NCI-H2107 (cell line): Measurements from ENCODE around the gene PDLIM5.

ENCODE experiments used
- DNase-seq: peaks from one replicate; lab custom pipeline; 2025; lab: John Stamatoyannopoulos, UW

PDLIM5 gene

GRCh38 chr4:94700298-94700697 is 248.6 kb downstream of the PDLIM5 start:
- no peak for DNase-seq

GRCh38 chr4:94701631-94702300 is 250.0 kb downstream of the PDLIM5 start:
- no peak for DNase-seq

- DNase-seq, result no peak
Measured at GRCh38 chr4:94711635-94712034, 259.9 kb downstream of the PDLIM5 start.

GRCh38 chr4:94714365-94715160 is 262.8 kb downstream of the PDLIM5 start:
- DNase-seq, result no peak

- no peak for DNase-seq
Measured at GRCh38 chr4:94715726-94716125, 264.0 kb downstream of the PDLIM5 start.
